AG09309 (cell line): ENCODE measurements around the gene NOX5.

ENCODE experiments used
- DNase-seq: peaks from one replicate; pipeline ENCODE4 v3.0.0-alpha.2; 2010; ENCODE audit warnings: low read depth
- H3K4me3 ChIP-seq: 2 replicates; pipeline ENCODE4 v1.5.1; 2011; ENCODE audit warnings: mild to moderate bottlenecking, low read depth, low read length, moderate library complexity; ENCODE audit not compliant: control insufficient read depth
- TF ChIP-seq, protein P1 (sequence below): IDR thresholded peaks from 2 replicates; pipeline ENCODE4 v1.5.1; 2011; ENCODE audit warnings: mild to moderate bottlenecking, low read depth, low read length, inconsistent platforms; ENCODE audit not compliant: insufficient read depth, control insufficient read depth; ENCODE audit errors: missing control alignments

NOX5 gene

DNA sequence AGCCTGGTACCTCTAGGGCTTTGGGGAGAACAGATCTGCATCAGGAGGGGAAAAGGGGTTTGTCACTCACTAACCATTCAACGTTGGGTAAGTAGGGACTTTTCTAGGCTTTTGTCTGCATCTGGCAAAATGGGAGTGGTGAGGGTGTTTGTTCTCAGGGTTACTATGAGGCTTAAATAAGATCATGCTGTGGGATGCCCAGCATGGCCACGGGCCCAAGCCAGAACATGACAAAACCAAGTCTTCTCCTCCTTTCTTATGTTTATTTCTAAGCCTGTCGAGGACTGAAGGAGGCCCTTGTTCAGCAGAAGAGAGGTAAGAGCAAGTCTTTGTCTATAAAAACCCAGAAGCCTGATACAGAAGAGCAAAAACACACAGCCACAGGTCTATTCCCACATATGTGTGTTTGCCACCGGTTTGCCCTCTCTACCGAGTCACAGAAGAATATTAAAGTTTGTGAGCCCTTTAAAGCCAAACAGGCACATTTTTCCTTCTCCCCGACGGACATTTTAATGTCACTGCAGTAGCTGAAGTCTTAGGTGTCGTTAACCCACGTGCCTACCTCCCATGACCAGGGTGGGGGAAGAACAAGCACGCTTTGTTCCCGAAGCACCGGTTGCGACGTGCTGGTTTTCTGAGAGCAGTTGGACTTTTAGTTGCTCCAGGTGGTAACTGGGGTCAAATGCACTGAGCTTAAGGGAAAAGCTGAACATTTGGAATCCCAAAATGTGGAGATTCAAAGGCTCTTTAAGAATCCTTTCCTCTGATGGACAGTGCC, 72.1 kb downstream of the NOX5 start:
- TF ChIP-seq, protein P1, sequence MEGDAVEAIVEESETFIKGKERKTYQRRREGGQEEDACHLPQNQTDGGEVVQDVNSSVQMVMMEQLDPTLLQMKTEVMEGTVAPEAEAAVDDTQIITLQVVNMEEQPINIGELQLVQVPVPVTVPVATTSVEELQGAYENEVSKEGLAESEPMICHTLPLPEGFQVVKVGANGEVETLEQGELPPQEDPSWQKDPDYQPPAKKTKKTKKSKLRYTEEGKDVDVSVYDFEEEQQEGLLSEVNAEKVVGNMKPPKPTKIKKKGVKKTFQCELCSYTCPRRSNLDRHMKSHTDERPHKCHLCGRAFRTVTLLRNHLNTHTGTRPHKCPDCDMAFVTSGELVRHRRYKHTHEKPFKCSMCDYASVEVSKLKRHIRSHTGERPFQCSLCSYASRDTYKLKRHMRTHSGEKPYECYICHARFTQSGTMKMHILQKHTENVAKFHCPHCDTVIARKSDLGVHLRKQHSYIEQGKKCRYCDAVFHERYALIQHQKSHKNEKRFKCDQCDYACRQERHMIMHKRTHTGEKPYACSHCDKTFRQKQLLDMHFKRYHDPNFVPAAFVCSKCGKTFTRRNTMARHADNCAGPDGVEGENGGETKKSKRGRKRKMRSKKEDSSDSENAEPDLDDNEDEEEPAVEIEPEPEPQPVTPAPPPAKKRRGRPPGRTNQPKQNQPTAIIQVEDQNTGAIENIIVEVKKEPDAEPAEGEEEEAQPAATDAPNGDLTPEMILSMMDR: no peak
- no peak overlapping the region for H3K4me3 ChIP-seq
- DNase-seq: no peak

DNA sequence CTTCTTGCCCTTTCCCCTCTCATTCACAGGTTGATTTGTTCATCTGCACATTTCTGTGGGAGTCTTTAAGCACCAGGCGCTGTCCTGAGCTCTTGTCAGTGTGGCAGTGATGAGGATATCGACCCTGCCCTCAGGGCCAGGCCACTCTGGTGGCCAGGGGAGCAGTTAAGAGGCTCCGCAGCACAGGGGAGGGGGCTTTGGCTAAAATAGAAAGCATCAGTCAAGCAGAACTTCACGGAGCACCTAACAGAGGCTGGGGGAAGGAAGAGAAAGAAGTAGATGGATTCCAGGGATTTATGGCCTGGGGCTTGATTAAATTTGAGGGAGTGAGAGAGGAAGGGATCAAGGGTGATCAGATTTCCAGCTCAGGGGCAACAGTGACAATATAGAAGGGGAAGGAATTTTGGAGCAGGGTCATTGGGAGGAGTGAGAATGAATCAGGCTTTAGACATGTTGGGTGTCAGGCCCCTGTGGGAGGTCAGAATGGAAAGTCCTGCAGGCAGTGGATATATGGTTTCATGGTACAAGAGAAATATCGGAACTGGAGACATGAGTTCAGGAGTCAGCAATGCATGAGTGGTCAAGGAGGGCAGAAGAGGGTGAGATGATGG, 73.0 kb downstream of the NOX5 start:
- TF ChIP-seq, protein P1: no peak
- no peak for DNase-seq
- no peak overlapping the region for H3K4me3 ChIP-seq

DNA sequence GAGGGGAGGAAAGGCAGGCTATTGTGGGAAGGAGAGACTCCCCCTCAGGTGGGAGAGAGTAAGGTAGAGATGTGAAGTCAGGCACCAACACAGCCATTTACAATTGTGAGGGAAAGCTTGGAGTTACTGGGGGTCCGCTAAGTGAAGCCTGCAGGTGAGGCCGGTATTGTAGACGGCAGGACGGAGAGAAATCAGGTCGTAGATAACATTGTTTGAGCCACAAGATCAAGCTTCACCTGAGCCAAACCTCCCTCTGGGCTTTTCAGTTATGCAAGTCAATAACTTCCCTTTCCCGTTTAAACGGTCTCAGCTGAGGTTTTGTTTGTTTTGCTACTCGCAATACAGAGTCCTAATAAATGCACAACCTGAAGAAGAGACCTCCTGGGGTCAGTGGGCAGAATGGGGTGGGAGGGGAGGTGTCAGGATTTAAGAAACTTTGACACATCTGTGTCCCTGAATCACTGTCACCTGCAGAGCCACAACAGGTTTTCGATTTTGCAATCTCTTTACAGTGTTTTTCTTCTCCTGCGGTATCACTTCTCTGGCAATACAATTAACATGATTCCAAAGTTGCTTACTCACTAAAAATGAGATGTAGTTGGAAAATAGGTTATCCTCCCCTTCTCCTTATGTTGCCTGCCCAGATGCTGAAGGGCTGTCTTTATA, 73.9 kb downstream of the NOX5 start:
- no peak overlapping the region for H3K4me3 ChIP-seq
- DNase-seq: no peak

DNA sequence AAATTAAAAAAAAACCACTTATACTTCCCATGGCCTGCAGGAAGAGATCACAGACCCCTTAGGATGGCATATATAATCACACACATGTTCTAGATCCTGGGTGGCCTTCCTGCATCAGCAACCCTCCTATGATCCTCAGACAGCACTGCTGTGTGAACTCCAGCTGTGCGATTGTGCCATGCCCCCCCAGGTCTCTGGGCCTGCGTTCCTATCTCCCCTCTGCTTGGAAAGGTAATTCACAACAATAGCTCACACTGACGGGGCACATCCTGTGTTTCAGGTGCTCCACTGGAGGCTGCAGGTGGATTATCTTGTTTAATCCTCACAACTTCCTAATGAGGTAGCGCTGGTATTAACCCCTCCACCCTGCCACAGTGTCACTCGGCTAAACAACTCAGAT, 74.8 kb downstream of the NOX5 start:
- TF ChIP-seq, protein P1: no peak
- DNase-seq: no peak
- H3K4me3 ChIP-seq: no peak overlapping the region

More for the DNA sequence above, 73.9 kb downstream of the NOX5 start:
- TF ChIP-seq, protein P1: no peak

DNA sequence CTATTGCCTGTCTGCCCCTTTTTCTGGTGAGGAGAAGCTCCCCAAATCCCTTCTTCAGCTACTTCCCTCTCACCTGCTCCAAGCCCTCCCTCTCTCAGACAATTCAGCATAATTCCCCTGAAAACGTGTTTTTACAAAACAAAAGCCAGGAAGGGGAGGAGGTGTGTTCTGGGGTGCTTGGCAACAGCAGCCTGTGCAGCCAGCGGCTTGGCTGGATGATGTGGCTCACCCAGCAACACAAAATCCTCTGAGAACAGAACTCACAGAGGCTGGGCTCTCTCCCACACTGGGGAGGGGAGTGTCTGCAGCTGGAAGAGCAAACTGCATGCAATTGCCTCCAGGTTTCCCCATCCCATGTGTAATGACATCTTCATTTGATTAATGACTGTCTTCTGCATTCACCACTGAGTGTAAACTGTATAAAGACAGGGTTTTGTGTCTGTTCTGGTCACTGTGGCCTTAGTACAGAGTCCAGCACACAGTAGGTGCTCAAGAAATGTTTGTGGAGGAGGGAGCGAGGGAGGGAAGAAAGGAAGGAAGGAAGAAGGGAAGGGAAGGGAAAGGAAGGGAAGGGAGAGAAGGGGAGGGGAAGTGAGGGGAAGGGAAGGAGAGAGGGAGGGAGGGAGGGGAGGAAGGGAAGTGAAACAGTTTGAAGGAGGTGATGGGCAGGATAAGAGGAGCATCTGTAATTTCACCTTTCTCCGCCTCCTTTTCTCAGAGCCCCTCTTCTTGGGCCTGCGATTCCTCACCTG, 75.9 kb downstream of the NOX5 start:
- H3K4me3 ChIP-seq: no peak overlapping the region
- DNase-seq: no peak
- TF ChIP-seq, protein P1: no peak

DNA sequence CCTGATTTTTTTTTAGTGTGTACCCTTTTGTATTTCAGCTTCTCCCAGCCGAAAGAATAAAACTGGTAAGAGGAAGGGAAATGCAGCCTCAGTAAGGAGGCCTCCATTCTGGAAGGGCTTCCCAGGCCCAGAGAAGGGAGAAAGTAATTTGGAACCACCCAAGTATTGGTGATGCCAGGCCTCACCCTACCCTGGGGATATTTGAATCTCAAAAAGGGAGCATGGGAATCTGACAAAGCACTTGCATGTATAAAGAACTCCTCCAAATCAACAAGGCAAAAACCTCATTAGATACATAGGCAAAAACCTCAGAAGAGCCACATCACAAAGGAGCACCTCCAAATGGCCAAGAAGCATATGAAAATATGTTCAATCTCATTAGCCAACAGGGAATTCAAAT, 77.2 kb downstream of the NOX5 start:
- TF ChIP-seq, protein P1: no peak
- no peak for DNase-seq
- H3K4me3 ChIP-seq: no peak overlapping the region
